ENCODE measurements around the gene CD207. TPM values are rescaled to one million over a fixed set of nuclear protein-coding genes. Genes with fewer than 3 reads are reported as not detected.

The CD207 gene
- under 1 TPM in 1 of 2 donors, not detected in 1; 0.34 TPM for total RNA-seq

GRCh38 chr2:70835643-70836042 is at the start of gene CD207:
Gene CD207, minus strand, starts transcription at chr2:70835816. Its CDS starts 40 bp downstream, at chr2:70835776.

GRCh38 chr2:70820499-70820898 is 15.1 kb downstream of the CD207 start, which contains the start of gene CLEC4F:
Gene CLEC4F, minus strand, starts transcription at chr2:70820599. Its CDS starts 76 bp downstream, at chr2:70820523.

GRCh38 chr2:70790136-70790828 is 45.3 kb downstream of the CD207 start, which contains the start of gene FIGLA:
Gene FIGLA, minus strand, starts transcription at chr2:70790643. Its CDS starts 5 bp downstream, at chr2:70790638.

Small RNAs within 50 kb of the gene (small RNA-seq; reads per million reads assigned to genes)
- 0 reads per million in 2 donors for gene HMGN2P21

Other genes with a start within 250 kb of the CD207 start
- gene ADD2, start 67.6 kb downstream of the CD207 start, total RNA-seq, result 1 to 10 TPM in 1 of 2 donors, under 1 TPM in 1; 0.67 to 1.4 TPM
- gene FIGLA, start 45.2 kb downstream of the CD207 start, total RNA-seq, result not detected
- gene CLEC4F, start 15.2 kb downstream of the CD207 start, total RNA-seq, result under 1 TPM in 1 of 2 donors, not detected in 1; under 0.01 TPM
- gene VAX2, start 64.8 kb upstream of the CD207 start, total RNA-seq, result 1 to 10 TPM; 5.7 to 7.6 TPM
- 1 to 10 TPM in 1 of 2 donors, under 1 TPM in 1; 0.33 to 1.4 TPM for gene ATP6V1B1, start 100.1 kb upstream of the CD207 start, total RNA-seq
- 1 to 10 TPM in 1 of 2 donors, under 1 TPM in 1; 0.67 to 1.4 TPM for gene ANKRD53, start 142.8 kb upstream of the CD207 start, total RNA-seq
- 10 to 100 TPM; 21.0 to 21.6 TPM for gene TEX261, start 159.1 kb upstream of the CD207 start, total RNA-seq
- 10 to 100 TPM; 55.1 to 75.3 TPM for gene NAGK, start 232.8 kb upstream of the CD207 start, total RNA-seq